Suppressor macrophage treated with lipopolysaccharide for 1 hour (primary cell): ENCODE measurements around the gene UBFD1.
"Not testable (repeated sequence)": the region's sequence is repeated elsewhere in the genome, so short reads cannot be mapped to it uniquely, and the experiment has no call there.

Experiments used
- DNase-seq, 3 donors: peaks; one replicate each; pipeline ENCODE4 v3.0.0-alpha.2; 2020 to 2022

The UBFD1 gene

GRCh38 chr16:23610905-23611304, 53.4 kb downstream of the UBFD1 start:
- DNase-seq = not testable (repeated sequence)

- no peak for DNase-seq
Observed at GRCh38 chr16:23611936-23612335, 54.4 kb downstream of the UBFD1 start.

- DNase-seq = no peak
Observed at GRCh38 chr16:23615805-23616204, 58.3 kb downstream of the UBFD1 start.
